Thyroid gland (tissue), 4 donors: Measurements from ENCODE around the gene OR51F2.

Experiments used
- CTCF ChIP-seq, 6 experiments: fragments of 200-600 bp in 3 of 6; fragments of 450-650 bp in 3 of 6; sonication (generic) in 3 of 6; IDR thresholded peaks; one replicate each; pipeline ENCODE4 v1.5.1; 2016 to 2019; ENCODE audit warnings: antibody characterized with exemption in 6 of 6, mild to moderate bottlenecking in 2 of 6, inconsistent platforms in 1 of 6, moderate library complexity in 1 of 6
- POLR2A ChIP-seq, 2 donors: fragments of 450-650 bp; IDR thresholded peaks; one replicate each; pipeline ENCODE4 v1.6.1; 2017; ENCODE audit warnings: antibody characterized with exemption in 2 of 2, mild to moderate bottlenecking in 2 of 2, moderate library complexity in 1 of 2

- no peak for TF ChIP-seq CTCF (IDR thresholded peaks at IDR 0.05)
- TF ChIP-seq POLR2A (IDR thresholded peaks at IDR 0.05), result no peak
These were observed 38.7 kb upstream of the OR51F2 start for GRCh38 chr11:4782454-4782853.
